HAP-1 (cell line): ENCODE data around the gene LRIG1.
A peak's percentile ranks its signal among the peaks of the same experiment; 100 is the strongest.

Experiments used
- DNase-seq, 2 experiments: peaks; one replicate each; pipeline ENCODE4 v3.0.0-alpha.2; 2016 to 2020; ENCODE audit warnings: low spot score in 2 of 2
- H3K27me3 ChIP-seq: fragments of 250-450 bp; sonication (Bioruptor Pico); 2 replicates; pipeline ENCODE4 v1.5.1; 2020; ENCODE audit warnings: low read depth, mild to moderate bottlenecking, moderate library complexity
- H3K36me3 ChIP-seq: fragments of 250-450 bp; sonication (Bioruptor Pico); replicated peaks from 2 replicates; pipeline ENCODE4 v1.5.1; 2020; ENCODE audit warnings: mild to moderate bottlenecking
- H3K4me1 ChIP-seq: fragments of 250-450 bp; sonication (Bioruptor Pico); 2 replicates; pipeline ENCODE4 v1.5.1; 2020; ENCODE audit warnings: mild to moderate bottlenecking
- H3K4me3 ChIP-seq: fragments of 250-450 bp; sonication (Bioruptor Pico); 2 replicates; pipeline ENCODE4 v1.5.1; 2020; ENCODE audit warnings: mild to moderate bottlenecking, moderate library complexity
- H3K9me3 ChIP-seq: fragments of 250-450 bp; sonication (Bioruptor Pico); 2 replicates; pipeline ENCODE4 v1.5.1; 2020; ENCODE audit warnings: mild to moderate bottlenecking, moderate library complexity
- in situ Hi-C: fragments of 300-500 bp; cut with MboI; formaldehyde crosslinking; loops from 3 replicates; pipeline ENCODE4 v1.14.3; 2020; ENCODE audit warnings: low sequenced_read_pairs, inconsistent platforms, mixed read lengths

Gene LRIG1

GRCh38 chr3:66383998-66384745 is 116.7 kb downstream of the LRIG1 start:
- no peaks in the 10 kb centered on the region for H3K27me3 ChIP-seq
- peaks cover 2% of the 10 kb centered on the region; the same call in 1 of the 2 replicates for H3K9me3 ChIP-seq
- DNase-seq, result no peak
- in situ Hi-C loops, result no loop called here
- no peak overlapping the region for H3K4me3 ChIP-seq
- H3K4me1 ChIP-seq, result no peaks in the 10 kb centered on the region
- H3K36me3 ChIP-seq, result peaks cover 36% of the 10 kb centered on the region

GRCh38 chr3:66383023-66383422 is 117.8 kb downstream of the LRIG1 start:
- Histone ChIP-seq H3K36me3 (peaks cover 37% of the 10 kb centered on the region), H3K4me3 (no peak overlapping the region), H3K9me3 (peaks cover 2% of the 10 kb centered on the region; the same call in 1 of the 2 replicates), H3K27me3 (no peaks in the 10 kb centered on the region), H3K4me1 (no peaks in the 10 kb centered on the region)
- in situ Hi-C loops, result no loop called here
- DNase-seq, result no peak

GRCh38 chr3:66382142-66382541 is 118.7 kb downstream of the LRIG1 start:
- no peak for DNase-seq
- in situ Hi-C loops, result no loop called here
- H3K36me3 ChIP-seq, result peaks cover 37% of the 10 kb centered on the region
- no peaks in the 10 kb centered on the region for H3K27me3 ChIP-seq
- H3K9me3 ChIP-seq, result peaks cover 2% of the 10 kb centered on the region; the same call in 1 of the 2 replicates
- no peak overlapping the region for H3K4me3 ChIP-seq
- no peaks in the 10 kb centered on the region for H3K4me1 ChIP-seq

GRCh38 chr3:66381626-66382025 is 119.2 kb downstream of the LRIG1 start:
- peaks cover 2% of the 10 kb centered on the region; the same call in 1 of the 2 replicates for H3K9me3 ChIP-seq
- no peak for DNase-seq
- H3K4me3 ChIP-seq, result no peak overlapping the region
- H3K4me1 ChIP-seq, result no peaks in the 10 kb centered on the region
- in situ Hi-C loops, result no loop called here
- H3K36me3 ChIP-seq, result peaks cover 37% of the 10 kb centered on the region
- H3K27me3 ChIP-seq, result no peaks in the 10 kb centered on the region

GRCh38 chr3:66380200-66380932 is 120.5 kb downstream of the LRIG1 start:
- H3K36me3 ChIP-seq, result peaks cover 33% of the 10 kb centered on the region

GRCh38 chr3:66379565-66379964 is 121.3 kb downstream of the LRIG1 start:
- Histone ChIP-seq H3K4me1 (no peaks in the 10 kb centered on the region), H3K4me3 (no peak overlapping the region), H3K27me3 (no peaks in the 10 kb centered on the region), H3K9me3 (no peaks in the 10 kb centered on the region), H3K36me3 (peaks cover 25% of the 10 kb centered on the region)
- no peak for DNase-seq
- in situ Hi-C loops, result no loop called here

More at GRCh38 chr3:66380200-66380932, 120.5 kb downstream of the LRIG1 start:
- no peak overlapping the region for H3K4me3 ChIP-seq
- peaks cover 2% of the 10 kb centered on the region; the same call in 1 of the 2 replicates for H3K9me3 ChIP-seq
- H3K27me3 ChIP-seq, result no peaks in the 10 kb centered on the region
- no peak for DNase-seq
- no peaks in the 10 kb centered on the region for H3K4me1 ChIP-seq
- in situ Hi-C loops, result no loop called here

- Histone ChIP-seq H3K4me3 (no peak overlapping the region), H3K27me3 (no peaks in the 10 kb centered on the region), H3K4me1 (no peaks in the 10 kb centered on the region), H3K9me3 (no peaks in the 10 kb centered on the region), H3K36me3 (peaks cover 19% of the 10 kb centered on the region)
- peak in 1 of 2 experiments; percentile 67 for DNase-seq
- in situ Hi-C loops, result no loop called here
Measured at GRCh38 chr3:66378256-66378655, 122.6 kb downstream of the LRIG1 start.

GRCh38 chr3:66377800-66378199 is 123.0 kb downstream of the LRIG1 start:
- Histone ChIP-seq H3K4me1 (no peaks in the 10 kb centered on the region), H3K4me3 (no peak overlapping the region), H3K36me3 (peaks cover 17% of the 10 kb centered on the region), H3K9me3 (no peaks in the 10 kb centered on the region), H3K27me3 (no peaks in the 10 kb centered on the region)
- in situ Hi-C loops, result no loop called here
- DNase-seq, result no peak

GRCh38 chr3:66376568-66376967 is 124.3 kb downstream of the LRIG1 start:
- Histone ChIP-seq H3K4me1 (no peaks in the 10 kb centered on the region), H3K4me3 (no peak overlapping the region), H3K27me3 (no peaks in the 10 kb centered on the region), H3K36me3 (peaks cover 17% of the 10 kb centered on the region), H3K9me3 (no peaks in the 10 kb centered on the region)
- in situ Hi-C loops, result no loop called here
- DNase-seq, result no peak

GRCh38 chr3:66372681-66373350 is 128.0 kb downstream of the LRIG1 start:
- in situ Hi-C loops, result no loop called here
- no peaks in the 10 kb centered on the region for H3K27me3 ChIP-seq
- H3K36me3 ChIP-seq, result no peaks in the 10 kb centered on the region
- H3K4me3 ChIP-seq, result no peak overlapping the region
- DNase-seq, result peak in 1 of 2 experiments; percentile 25
- no peaks in the 10 kb centered on the region for H3K9me3 ChIP-seq
- H3K4me1 ChIP-seq, result no peaks in the 10 kb centered on the region

GRCh38 chr3:66371432-66371831 is 129.4 kb downstream of the LRIG1 start:
- Histone ChIP-seq H3K4me1 (no peaks in the 10 kb centered on the region), H3K9me3 (no peaks in the 10 kb centered on the region), H3K4me3 (no peak overlapping the region), H3K27me3 (no peaks in the 10 kb centered on the region), H3K36me3 (no peaks in the 10 kb centered on the region)
- no peak for DNase-seq
- in situ Hi-C loops, result no loop called here

- Histone ChIP-seq H3K4me3 (no peak overlapping the region), H3K36me3 (no peaks in the 10 kb centered on the region), H3K9me3 (no peaks in the 10 kb centered on the region), H3K27me3 (no peaks in the 10 kb centered on the region), H3K4me1 (no peaks in the 10 kb centered on the region)
- DNase-seq, result no peak
- in situ Hi-C loops, result no loop called here
Measured at GRCh38 chr3:66370179-66370578, 130.6 kb downstream of the LRIG1 start.

- no peaks in the 10 kb centered on the region for H3K36me3 ChIP-seq
- no peak for DNase-seq
- in situ Hi-C loops, result no loop called here
- no peaks in the 10 kb centered on the region for H3K27me3 ChIP-seq
- no peaks in the 10 kb centered on the region for H3K4me1 ChIP-seq
- no peak overlapping the region for H3K4me3 ChIP-seq
- H3K9me3 ChIP-seq, result no peaks in the 10 kb centered on the region
Measured at GRCh38 chr3:66367979-66368378, 132.8 kb downstream of the LRIG1 start.

GRCh38 chr3:66366747-66367146 is 134.1 kb downstream of the LRIG1 start:
- DNase-seq, result no peak
- in situ Hi-C loops, result no loop called here

More at GRCh38 chr3:66366747-66367146, 134.1 kb downstream of the LRIG1 start:
- Histone ChIP-seq H3K4me1 (no peaks in the 10 kb centered on the region), H3K36me3 (no peaks in the 10 kb centered on the region), H3K27me3 (no peaks in the 10 kb centered on the region), H3K4me3 (no peak overlapping the region), H3K9me3 (no peaks in the 10 kb centered on the region)
